Measurements from ENCODE around the gene SERPINB7.

Gene SERPINB7, protein sequence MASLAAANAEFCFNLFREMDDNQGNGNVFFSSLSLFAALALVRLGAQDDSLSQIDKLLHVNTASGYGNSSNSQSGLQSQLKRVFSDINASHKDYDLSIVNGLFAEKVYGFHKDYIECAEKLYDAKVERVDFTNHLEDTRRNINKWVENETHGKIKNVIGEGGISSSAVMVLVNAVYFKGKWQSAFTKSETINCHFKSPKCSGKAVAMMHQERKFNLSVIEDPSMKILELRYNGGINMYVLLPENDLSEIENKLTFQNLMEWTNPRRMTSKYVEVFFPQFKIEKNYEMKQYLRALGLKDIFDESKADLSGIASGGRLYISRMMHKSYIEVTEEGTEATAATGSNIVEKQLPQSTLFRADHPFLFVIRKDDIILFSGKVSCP

DNA sequence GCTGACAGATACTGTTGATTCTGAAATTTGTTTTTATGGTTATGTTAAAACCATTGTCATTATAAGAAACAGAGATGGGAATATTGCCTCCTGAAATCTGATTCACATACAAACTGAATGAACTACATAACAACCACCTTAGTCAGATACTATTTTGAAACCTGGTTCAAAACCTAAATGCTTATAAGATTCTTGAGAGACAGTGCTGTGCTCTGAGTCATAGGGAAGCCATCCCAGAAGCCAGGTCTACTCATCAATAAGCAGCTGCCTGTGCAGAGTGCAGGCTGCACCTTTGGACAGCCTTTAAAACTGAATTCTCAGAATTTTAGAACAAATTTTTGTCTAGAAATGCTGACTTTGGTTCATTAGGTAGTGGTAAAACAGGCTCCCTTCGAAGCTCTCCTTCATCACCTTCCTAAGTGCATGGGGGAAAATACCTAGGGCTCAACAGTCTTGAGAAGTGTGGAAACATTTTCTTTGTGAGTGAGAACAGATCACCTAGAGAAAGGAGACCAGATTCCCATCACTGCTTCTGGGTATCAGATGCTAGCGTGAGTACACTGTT is at the start of gene SERPINB7:
TSS of gene SERPINB7 (plus strand) at position 253 of the 565 bp plus-strand sequence. CDS start 6,955 bp downstream, outside the sequence.
- DNase-seq (ENCODE audit: low read depth, low spot score), result no peak
- H3K9me3 ChIP-seq (ENCODE audit: insufficient read depth, low read length), result no peaks in the 10 kb centered on the region
- H3K4me1 ChIP-seq (ENCODE audit: insufficient read depth, insufficient read length), result no peaks in the 10 kb centered on the region
- H3K9ac ChIP-seq (ENCODE audit: insufficient read length, low read depth), result no peak within 1 kb of the TSS
- TF ChIP-seq ZNF274 (IDR thresholded peaks at IDR 0.05; ENCODE audit: low read depth, low read length) (no peak), YY1 (IDR thresholded peaks at IDR 0.05; ENCODE audit: insufficient read depth, insufficient read length) (no peak), SUZ12 (IDR thresholded peaks at IDR 0.05; ENCODE audit: extremely low read depth, insufficient read depth, insufficient read length) (no peak)
- no peaks in the 10 kb centered on the region for H3K36me3 ChIP-seq (ENCODE audit: insufficient read depth, insufficient read length, low read length)
- no peaks in the 10 kb centered on the region for H3K27me3 ChIP-seq (ENCODE audit: insufficient read depth, insufficient read length)
- H3K4me3 ChIP-seq (ENCODE audit: insufficient read length, low read depth), result no peak within 1 kb of the TSS

DNA sequence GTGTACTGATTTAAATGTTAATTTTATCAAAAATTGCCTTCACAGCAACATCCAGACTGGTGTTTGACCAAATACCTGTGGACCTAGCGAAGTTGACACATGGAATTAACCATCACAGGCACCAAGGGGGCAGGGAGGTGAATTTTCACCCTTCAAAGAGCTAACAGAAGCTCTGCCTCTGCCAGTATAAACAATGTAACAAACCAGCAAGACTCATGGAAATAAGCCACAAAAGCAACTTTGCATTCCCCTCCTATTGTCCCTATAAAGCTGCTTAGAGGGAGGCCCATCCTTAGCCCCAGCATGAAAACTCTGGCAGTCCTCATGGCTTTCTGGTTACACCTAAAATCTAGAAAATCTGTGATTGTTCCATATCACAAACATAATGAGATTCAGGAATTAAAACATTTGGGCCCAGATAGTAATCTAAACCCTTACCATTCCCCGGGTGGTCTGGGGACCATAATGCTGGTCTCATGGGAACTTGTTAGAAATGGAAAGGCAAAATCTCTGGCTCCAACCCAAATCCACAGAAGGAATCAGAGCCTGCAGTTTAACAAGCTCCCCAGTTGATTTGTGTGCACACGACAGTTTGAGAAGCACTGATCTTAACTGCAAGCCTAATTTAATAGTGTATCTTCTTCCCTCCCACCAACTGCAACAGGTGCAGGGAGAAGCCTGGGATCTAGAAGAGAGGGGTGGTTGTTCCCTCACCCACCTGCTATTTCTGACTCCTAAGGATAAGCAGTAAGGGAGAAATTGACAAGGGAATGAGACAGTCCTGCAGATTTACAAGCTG is 49.3 kb upstream of the SERPINB7 start:
- Histone ChIP-seq H3K9me3 (ENCODE audit: insufficient read depth, low read length) (no peaks in the 10 kb centered on the region), H3K4me1 (ENCODE audit: insufficient read depth, insufficient read length) (no peaks in the 10 kb centered on the region), H3K36me3 (ENCODE audit: insufficient read depth, insufficient read length, low read length) (no peaks in the 10 kb centered on the region), H3K9ac (ENCODE audit: insufficient read length, low read depth) (no peak overlapping the region), H3K27me3 (ENCODE audit: insufficient read depth, insufficient read length) (no peaks in the 10 kb centered on the region), H3K4me3 (ENCODE audit: insufficient read length, low read depth) (no peak overlapping the region)
- TF ChIP-seq YY1 (IDR thresholded peaks at IDR 0.05; ENCODE audit: insufficient read depth, insufficient read length) (no peak), ZNF274 (IDR thresholded peaks at IDR 0.05; ENCODE audit: low read depth, low read length) (no peak), SUZ12 (IDR thresholded peaks at IDR 0.05; ENCODE audit: extremely low read depth, insufficient read depth, insufficient read length) (no peak)
- no peak for DNase-seq (ENCODE audit: low read depth, low spot score)

DNA sequence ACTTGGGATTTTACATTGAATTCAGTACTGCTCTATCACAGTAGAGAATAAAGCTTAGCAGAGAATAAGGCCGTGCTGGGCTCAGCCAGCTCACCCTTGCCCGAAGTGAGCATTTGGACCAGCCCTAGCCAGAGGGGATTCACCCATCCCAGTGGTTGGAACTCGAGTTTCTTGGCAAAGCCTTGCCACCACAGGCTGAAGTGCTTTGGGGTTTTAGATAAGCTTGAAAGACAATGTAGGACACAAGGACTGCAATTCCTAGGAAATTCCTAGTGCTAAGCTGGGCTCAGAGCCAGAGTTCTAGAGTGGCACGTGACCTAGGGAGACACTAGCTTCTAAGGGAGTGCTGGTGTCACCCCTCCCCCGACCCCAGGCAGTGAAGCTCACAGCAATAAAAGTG is 44.4 kb upstream of the SERPINB7 start:
- Histone ChIP-seq H3K36me3 (ENCODE audit: insufficient read depth, insufficient read length, low read length) (no peaks in the 10 kb centered on the region), H3K9ac (ENCODE audit: insufficient read length, low read depth) (no peak overlapping the region), H3K27me3 (ENCODE audit: insufficient read depth, insufficient read length) (no peaks in the 10 kb centered on the region), H3K4me3 (ENCODE audit: insufficient read length, low read depth) (no peak overlapping the region), H3K9me3 (ENCODE audit: insufficient read depth, low read length) (no peaks in the 10 kb centered on the region), H3K4me1 (ENCODE audit: insufficient read depth, insufficient read length) (no peaks in the 10 kb centered on the region)
- TF ChIP-seq ZNF274 (IDR thresholded peaks at IDR 0.05; ENCODE audit: low read depth, low read length) (no peak), SUZ12 (IDR thresholded peaks at IDR 0.05; ENCODE audit: extremely low read depth, insufficient read depth, insufficient read length) (no peak), YY1 (IDR thresholded peaks at IDR 0.05; ENCODE audit: insufficient read depth, insufficient read length) (no peak)
- DNase-seq (ENCODE audit: low read depth, low spot score), result no peak

DNA sequence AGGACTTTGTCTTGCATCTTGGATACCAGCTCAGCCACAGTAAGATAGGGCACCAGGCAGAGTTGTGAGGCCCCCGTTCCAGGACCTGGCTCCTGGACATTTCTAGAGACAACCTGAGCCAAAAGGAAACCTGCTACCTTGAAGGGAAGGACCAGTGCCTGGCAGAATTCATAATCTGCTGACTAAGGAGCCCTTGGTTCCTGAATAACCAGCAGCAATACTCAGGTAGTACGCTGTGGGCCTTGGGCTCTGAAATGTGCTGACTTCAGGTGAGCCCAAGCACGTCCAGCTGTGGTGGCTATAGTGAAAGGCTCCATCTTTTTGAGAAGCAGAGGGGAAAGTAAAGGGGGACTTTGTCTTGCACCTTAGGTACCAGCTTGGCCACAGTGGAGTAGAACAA is 44.0 kb upstream of the SERPINB7 start:
- H3K4me3 ChIP-seq (ENCODE audit: insufficient read length, low read depth), result no peak overlapping the region
- no peaks in the 10 kb centered on the region for H3K9me3 ChIP-seq (ENCODE audit: insufficient read depth, low read length)
- no peaks in the 10 kb centered on the region for H3K4me1 ChIP-seq (ENCODE audit: insufficient read depth, insufficient read length)
- H3K27me3 ChIP-seq (ENCODE audit: insufficient read depth, insufficient read length), result no peaks in the 10 kb centered on the region
- TF ChIP-seq SUZ12 (IDR thresholded peaks at IDR 0.05; ENCODE audit: extremely low read depth, insufficient read depth, insufficient read length) (no peak), YY1 (IDR thresholded peaks at IDR 0.05; ENCODE audit: insufficient read depth, insufficient read length) (no peak), ZNF274 (IDR thresholded peaks at IDR 0.05; ENCODE audit: low read depth, low read length) (no peak)
- no peaks in the 10 kb centered on the region for H3K36me3 ChIP-seq (ENCODE audit: insufficient read depth, insufficient read length, low read length)
- no peak overlapping the region for H3K9ac ChIP-seq (ENCODE audit: insufficient read length, low read depth)
- no peak for DNase-seq (ENCODE audit: low read depth, low spot score)

DNA sequence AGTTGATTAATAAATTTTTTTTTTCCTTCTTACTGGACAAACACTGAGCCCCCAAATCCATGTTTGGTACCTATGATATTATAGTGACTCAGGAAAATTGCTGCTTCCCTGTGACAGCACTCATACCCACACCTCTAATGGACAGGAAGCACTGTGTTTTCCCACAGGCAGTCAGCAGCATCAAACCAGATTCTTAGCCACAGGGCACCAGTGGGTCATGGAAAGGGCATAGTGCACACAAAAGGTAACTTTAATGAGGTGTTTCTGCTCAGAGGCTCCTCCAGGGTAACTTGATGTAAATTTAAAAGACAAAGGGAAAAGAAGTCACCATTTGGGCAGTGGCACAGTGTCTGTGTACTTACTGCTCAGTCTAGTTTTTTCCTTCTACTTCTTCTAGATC is 38.3 kb upstream of the SERPINB7 start:
- no peak for DNase-seq (ENCODE audit: low read depth, low spot score)
- no peak for TF ChIP-seq YY1 (IDR thresholded peaks at IDR 0.05; ENCODE audit: insufficient read depth, insufficient read length)
- TF ChIP-seq SUZ12 (IDR thresholded peaks at IDR 0.05; ENCODE audit: extremely low read depth, insufficient read depth, insufficient read length), result no peak
- no peak for TF ChIP-seq ZNF274 (IDR thresholded peaks at IDR 0.05; ENCODE audit: low read depth, low read length)
- no peaks in the 10 kb centered on the region for H3K36me3 ChIP-seq (ENCODE audit: insufficient read depth, insufficient read length, low read length)
- H3K27me3 ChIP-seq (ENCODE audit: insufficient read depth, insufficient read length), result no peaks in the 10 kb centered on the region
- no peaks in the 10 kb centered on the region for H3K4me1 ChIP-seq (ENCODE audit: insufficient read depth, insufficient read length)
- H3K9ac ChIP-seq (ENCODE audit: insufficient read length, low read depth), result no peak overlapping the region
- no peak overlapping the region for H3K4me3 ChIP-seq (ENCODE audit: insufficient read length, low read depth)
- no peaks in the 10 kb centered on the region for H3K9me3 ChIP-seq (ENCODE audit: insufficient read depth, low read length)

DNA sequence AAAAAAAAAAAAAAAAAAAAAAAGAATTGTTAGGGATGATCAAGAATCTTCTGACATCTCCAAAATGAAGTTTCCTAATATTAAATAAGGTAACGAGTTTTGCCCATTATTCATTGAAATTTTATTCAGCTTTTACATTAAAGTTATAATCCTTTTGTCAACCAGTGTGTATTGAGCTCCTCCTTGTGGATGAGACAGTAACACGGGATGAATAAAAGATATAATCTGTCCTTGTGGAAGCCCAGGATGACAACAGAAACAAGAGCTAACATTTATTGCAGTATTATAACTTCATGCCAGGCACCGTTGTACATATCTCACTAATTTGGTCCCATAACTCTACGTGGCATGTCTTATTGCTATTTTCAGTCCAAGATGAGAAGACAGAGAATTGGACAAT is 33.4 kb upstream of the SERPINB7 start:
- H3K4me3 ChIP-seq (ENCODE audit: insufficient read length, low read depth), result no peak overlapping the region
- H3K9me3 ChIP-seq (ENCODE audit: insufficient read depth, low read length), result no peaks in the 10 kb centered on the region
- no peak overlapping the region for H3K9ac ChIP-seq (ENCODE audit: insufficient read length, low read depth)
- no peaks in the 10 kb centered on the region for H3K27me3 ChIP-seq (ENCODE audit: insufficient read depth, insufficient read length)
- TF ChIP-seq ZNF274 (IDR thresholded peaks at IDR 0.05; ENCODE audit: low read depth, low read length) (no peak), SUZ12 (IDR thresholded peaks at IDR 0.05; ENCODE audit: extremely low read depth, insufficient read depth, insufficient read length) (no peak), YY1 (IDR thresholded peaks at IDR 0.05; ENCODE audit: insufficient read depth, insufficient read length) (no peak)
- H3K4me1 ChIP-seq (ENCODE audit: insufficient read depth, insufficient read length), result no peaks in the 10 kb centered on the region
- no peaks in the 10 kb centered on the region for H3K36me3 ChIP-seq (ENCODE audit: insufficient read depth, insufficient read length, low read length)
- no peak for DNase-seq (ENCODE audit: low read depth, low spot score)

DNA sequence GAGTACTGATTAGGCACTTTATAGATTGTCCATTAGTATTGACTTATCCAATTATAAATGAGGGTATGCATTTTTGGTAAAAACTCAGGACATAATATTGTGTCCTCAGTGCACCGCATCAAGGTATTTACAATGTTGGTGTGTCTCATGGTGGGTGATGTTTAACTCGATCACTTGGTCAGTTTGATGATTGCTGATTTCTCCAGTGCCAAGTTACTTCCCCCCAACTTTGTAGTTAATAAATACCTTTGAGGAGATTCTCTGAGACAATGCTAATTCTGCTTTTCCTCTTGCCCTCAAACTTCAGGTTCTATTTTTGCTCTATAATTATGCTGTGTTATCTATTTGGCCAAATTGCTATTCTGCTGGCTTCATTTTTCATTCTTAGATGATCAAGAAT is 28.2 kb upstream of the SERPINB7 start:
- no peak overlapping the region for H3K4me3 ChIP-seq (ENCODE audit: insufficient read length, low read depth)
- no peaks in the 10 kb centered on the region for H3K9me3 ChIP-seq (ENCODE audit: insufficient read depth, low read length)
- H3K36me3 ChIP-seq (ENCODE audit: insufficient read depth, insufficient read length, low read length), result no peaks in the 10 kb centered on the region
- TF ChIP-seq SUZ12 (IDR thresholded peaks at IDR 0.05; ENCODE audit: extremely low read depth, insufficient read depth, insufficient read length) (no peak), YY1 (IDR thresholded peaks at IDR 0.05; ENCODE audit: insufficient read depth, insufficient read length) (no peak), ZNF274 (IDR thresholded peaks at IDR 0.05; ENCODE audit: low read depth, low read length) (no peak)
- H3K4me1 ChIP-seq (ENCODE audit: insufficient read depth, insufficient read length), result no peaks in the 10 kb centered on the region
- H3K9ac ChIP-seq (ENCODE audit: insufficient read length, low read depth), result no peak overlapping the region
- no peaks in the 10 kb centered on the region for H3K27me3 ChIP-seq (ENCODE audit: insufficient read depth, insufficient read length)
- no peak for DNase-seq (ENCODE audit: low read depth, low spot score)

Data from NT2/D1 (cell line).